Glutamatergic neuron (in vitro differentiated cells): ENCODE measurements around the gene TFPT. TPM values are rescaled to one million over a fixed set of nuclear protein-coding genes. Genes with fewer than 3 reads are reported as not detected.

Experiments
- DNase-seq: peaks from one replicate; pipeline ENCODE4 v3.0.0; 2022
- H3K27ac Mint-ChIP-seq: one replicate; pipeline ENCODE4 v1.8.0; 2020; ENCODE audit warnings: mild to moderate bottlenecking, mixed read lengths, inconsistent platforms; ENCODE audit not compliant: unreplicated experiment
- H3K27me3 Mint-ChIP-seq: one replicate; pipeline ENCODE4 v1.8.0; 2020; ENCODE audit warnings: mild to moderate bottlenecking, moderate library complexity, mixed read lengths, inconsistent platforms; ENCODE audit not compliant: unreplicated experiment
- H3K36me3 Mint-ChIP-seq: one replicate; pipeline ENCODE4 v1.8.0; 2020; ENCODE audit warnings: mild to moderate bottlenecking, mixed read lengths, inconsistent platforms; ENCODE audit not compliant: unreplicated experiment
- H3K4me1 Mint-ChIP-seq: one replicate; pipeline ENCODE4 v1.8.0; 2020; ENCODE audit warnings: mild to moderate bottlenecking, low read depth, mixed read lengths, inconsistent platforms; ENCODE audit not compliant: unreplicated experiment
- H3K4me3 Mint-ChIP-seq: one replicate; pipeline ENCODE4 v1.8.0; 2020; ENCODE audit warnings: mild to moderate bottlenecking, mixed read lengths, inconsistent platforms; ENCODE audit not compliant: unreplicated experiment
- H3K9me3 Mint-ChIP-seq: one replicate; pipeline ENCODE4 v1.8.0; 2020; ENCODE audit warnings: mild to moderate bottlenecking, moderate library complexity, mixed read lengths, inconsistent platforms; ENCODE audit not compliant: unreplicated experiment
- total RNA-seq: library from RNA; stranded (reverse); fragmentation: NEBNext Ultra II Directional; extraction: Animal tissue kit (Norgen Biotek cat#: 25700); gene quantifications from one replicate; pipeline ENCODE4 v1.2.1, GENCODE V29; 2021; ENCODE audit not compliant: unreplicated experiment
- TF ChIP-seq, protein P1 (sequence below): fragments of 200-600 bp; sonication (generic); IDR thresholded peaks from one replicate; pipeline ENCODE4 v1.5.0; 2021; ENCODE audit not compliant: partially characterized antibody, unreplicated experiment

TFPT gene
- total RNA-seq, 1 donor from 2014 or later = 21.9 TPM

DNA sequence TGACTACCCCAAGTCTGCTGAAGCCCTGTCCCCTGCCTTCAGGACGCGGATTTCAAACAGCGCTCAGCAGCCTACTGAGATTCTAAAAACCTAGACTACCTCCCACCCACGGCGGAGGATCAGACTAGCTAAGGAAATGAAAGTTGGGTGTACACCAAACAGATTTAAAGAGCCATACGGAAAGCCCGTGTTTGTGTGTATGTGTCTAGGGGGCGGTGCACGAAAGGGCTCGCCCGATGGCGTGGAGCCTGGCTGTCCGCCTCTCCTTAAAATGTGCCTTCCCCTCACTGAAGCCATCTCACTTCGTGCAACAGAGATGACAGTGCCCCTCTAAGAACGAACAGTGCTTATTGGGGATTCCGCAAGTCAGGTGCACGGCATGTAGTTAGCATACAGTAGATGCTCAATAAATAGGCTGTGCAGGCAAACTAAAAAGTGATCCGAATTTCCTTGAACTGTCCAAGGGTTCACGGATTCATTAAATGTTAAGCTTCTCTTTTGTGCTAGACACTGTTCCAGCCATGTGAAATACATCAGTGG is 43.4 kb upstream of the TFPT start:
- TF ChIP-seq, protein P1, sequence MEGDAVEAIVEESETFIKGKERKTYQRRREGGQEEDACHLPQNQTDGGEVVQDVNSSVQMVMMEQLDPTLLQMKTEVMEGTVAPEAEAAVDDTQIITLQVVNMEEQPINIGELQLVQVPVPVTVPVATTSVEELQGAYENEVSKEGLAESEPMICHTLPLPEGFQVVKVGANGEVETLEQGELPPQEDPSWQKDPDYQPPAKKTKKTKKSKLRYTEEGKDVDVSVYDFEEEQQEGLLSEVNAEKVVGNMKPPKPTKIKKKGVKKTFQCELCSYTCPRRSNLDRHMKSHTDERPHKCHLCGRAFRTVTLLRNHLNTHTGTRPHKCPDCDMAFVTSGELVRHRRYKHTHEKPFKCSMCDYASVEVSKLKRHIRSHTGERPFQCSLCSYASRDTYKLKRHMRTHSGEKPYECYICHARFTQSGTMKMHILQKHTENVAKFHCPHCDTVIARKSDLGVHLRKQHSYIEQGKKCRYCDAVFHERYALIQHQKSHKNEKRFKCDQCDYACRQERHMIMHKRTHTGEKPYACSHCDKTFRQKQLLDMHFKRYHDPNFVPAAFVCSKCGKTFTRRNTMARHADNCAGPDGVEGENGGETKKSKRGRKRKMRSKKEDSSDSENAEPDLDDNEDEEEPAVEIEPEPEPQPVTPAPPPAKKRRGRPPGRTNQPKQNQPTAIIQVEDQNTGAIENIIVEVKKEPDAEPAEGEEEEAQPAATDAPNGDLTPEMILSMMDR = no peak
- H3K27ac Mint-ChIP-seq = peak overlapping the region; percentile 80
- peaks cover 18% of the 10 kb centered on the region for H3K27me3 Mint-ChIP-seq
- H3K9me3 Mint-ChIP-seq = peaks cover 13% of the 10 kb centered on the region
- H3K4me3 Mint-ChIP-seq = peak overlapping the region; percentile 100
- H3K36me3 Mint-ChIP-seq = peaks cover 8% of the 10 kb centered on the region
- peaks cover 9% of the 10 kb centered on the region for H3K4me1 Mint-ChIP-seq
- DNase-seq = no peak

DNA sequence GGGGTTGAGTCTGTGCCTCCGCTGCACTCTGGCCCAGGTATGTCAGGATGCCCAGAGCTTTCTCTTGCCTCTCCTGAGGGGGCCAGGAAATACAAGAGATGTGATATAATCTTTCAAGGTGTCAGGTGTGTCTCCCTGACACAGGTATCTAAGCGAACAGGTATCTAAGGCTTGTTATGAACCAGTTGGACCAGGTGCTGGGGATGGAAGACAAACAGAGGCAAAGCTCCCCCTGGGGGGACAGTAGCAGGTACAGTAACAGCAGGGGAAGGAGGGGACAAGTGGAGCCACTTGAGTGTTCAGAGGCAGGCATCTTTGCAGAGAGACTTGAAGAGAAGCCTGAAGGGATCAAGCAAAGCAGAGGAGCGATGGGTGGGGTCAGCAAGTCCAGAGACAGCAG is 41.5 kb upstream of the TFPT start:
- TF ChIP-seq, protein P1 = no peak
- Mint-ChIP-seq H3K36me3 (peaks cover 4% of the 10 kb centered on the region), H3K4me3 (peak overlapping the region; percentile 30), H3K27me3 (peaks cover 17% of the 10 kb centered on the region), H3K27ac (no peak overlapping the region), H3K9me3 (peaks cover 13% of the 10 kb centered on the region), H3K4me1 (peaks cover 9% of the 10 kb centered on the region)
- DNase-seq = no peak

DNA sequence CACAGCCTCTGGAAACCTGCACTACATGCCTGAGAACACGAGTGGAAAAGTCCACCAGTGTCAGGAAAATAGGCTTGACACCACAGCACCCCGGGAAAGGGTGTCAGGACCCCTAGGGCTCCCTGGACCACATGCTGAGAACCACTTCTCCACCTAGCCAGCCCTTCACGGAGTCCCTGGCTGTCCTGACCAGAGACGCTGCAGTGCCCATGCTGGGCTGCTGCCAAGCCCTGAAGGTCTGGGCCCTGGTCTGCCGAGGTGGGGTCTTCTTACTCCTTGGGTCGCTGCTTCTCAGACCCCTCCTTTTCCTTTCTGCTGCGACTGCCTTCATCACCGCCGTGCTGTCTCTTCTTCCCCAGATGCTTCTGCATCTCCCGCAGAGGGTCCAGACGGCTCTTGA is 41.0 kb upstream of the TFPT start:
- no peak overlapping the region for H3K4me3 Mint-ChIP-seq
- TF ChIP-seq, protein P1 = no peak
- peaks cover 4% of the 10 kb centered on the region for H3K36me3 Mint-ChIP-seq
- peaks cover 13% of the 10 kb centered on the region for H3K9me3 Mint-ChIP-seq
- H3K4me1 Mint-ChIP-seq = peaks cover 9% of the 10 kb centered on the region
- DNase-seq = no peak
- peaks cover 14% of the 10 kb centered on the region for H3K27me3 Mint-ChIP-seq
- no peak overlapping the region for H3K27ac Mint-ChIP-seq

DNA sequence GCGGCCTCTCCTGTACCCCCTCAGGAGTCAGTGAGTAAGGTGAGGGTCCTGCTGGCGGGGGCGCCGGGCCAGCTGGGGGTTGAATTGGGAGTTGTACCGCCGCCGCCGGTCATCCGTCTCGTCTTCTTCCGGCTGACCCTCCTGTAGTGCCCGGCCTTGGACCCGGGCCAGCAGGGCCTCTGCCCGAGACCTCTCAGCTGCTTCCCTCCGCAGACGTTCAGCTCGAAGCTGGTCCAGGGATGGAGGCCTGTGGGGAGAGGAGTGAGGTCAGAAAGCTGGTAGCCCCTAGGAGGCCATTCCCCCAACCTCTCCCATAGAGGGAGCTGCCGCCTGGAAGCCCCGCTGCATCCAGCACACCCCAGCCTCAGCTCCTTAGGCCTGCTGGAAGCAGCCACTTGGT is 40.2 kb upstream of the TFPT start:
- TF ChIP-seq, protein P1 = no peak
- Mint-ChIP-seq H3K9me3 (peaks cover 13% of the 10 kb centered on the region), H3K4me1 (peaks cover 6% of the 10 kb centered on the region), H3K36me3 (peaks cover 4% of the 10 kb centered on the region), H3K4me3 (no peak overlapping the region), H3K27me3 (peaks cover 10% of the 10 kb centered on the region), H3K27ac (no peak overlapping the region)
- DNase-seq = no peak

DNA sequence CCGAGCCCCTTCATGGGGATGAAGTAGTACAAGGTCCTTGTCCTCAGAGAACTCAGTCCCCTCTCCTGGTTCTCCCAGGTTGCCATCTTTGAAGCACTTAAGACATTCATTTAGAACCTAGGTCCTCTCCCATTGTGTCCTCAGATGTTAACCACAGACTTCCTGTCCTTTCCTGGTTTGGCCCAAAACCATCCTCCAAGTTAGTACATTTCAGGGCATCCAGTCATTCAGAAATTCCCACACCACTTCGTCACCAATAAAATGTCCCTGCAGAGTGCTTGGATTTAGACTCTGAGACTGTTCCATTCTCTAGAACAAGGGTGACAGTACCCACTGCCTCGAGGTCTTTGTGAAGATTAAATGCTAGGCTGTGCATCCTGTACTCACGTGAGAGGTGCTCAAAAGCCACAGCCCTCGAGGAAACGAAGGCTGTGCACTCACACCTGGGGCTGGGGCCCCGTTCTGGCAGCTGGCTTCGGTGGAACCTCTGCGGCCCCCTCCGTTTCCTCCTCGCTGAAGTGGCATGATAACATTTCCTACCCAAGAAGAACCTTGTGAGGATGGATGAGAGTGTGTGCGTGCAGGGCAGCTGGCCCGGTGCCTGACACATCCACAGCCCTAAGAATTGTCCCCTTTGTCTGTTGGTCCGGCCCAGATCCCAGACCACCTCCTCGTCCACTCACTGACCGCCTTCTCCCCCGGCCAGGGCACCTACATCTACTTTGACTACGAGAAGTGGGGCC is 39.3 kb upstream of the TFPT start:
- peaks cover 4% of the 10 kb centered on the region for H3K36me3 Mint-ChIP-seq
- H3K4me3 Mint-ChIP-seq = no peak overlapping the region

More for the DNA sequence above, 39.3 kb upstream of the TFPT start:
- Mint-ChIP-seq H3K4me1 (peaks cover under 1% of the 10 kb centered on the region), H3K27me3 (peaks cover 10% of the 10 kb centered on the region), H3K27ac (no peak overlapping the region), H3K9me3 (peaks cover 12% of the 10 kb centered on the region)
- TF ChIP-seq, protein P1 = no peak
- DNase-seq = no peak
